GM12865 (cell line): Measurements from ENCODE around the gene MRGPRX1.
"Not testable (repeated sequence)": the region's sequence is repeated elsewhere in the genome, so short reads cannot be mapped to it uniquely, and the experiment has no call there.

Experiments
- DNase-seq: peaks from one replicate; pipeline ENCODE4 v3.0.0; 2010; ENCODE audit warnings: low read depth
- H3K4me3 ChIP-seq: 2 replicates; pipeline ENCODE4 v1.5.1; 2011; ENCODE audit warnings: mild to moderate bottlenecking, low read depth, low read length, control low read depth
- TF ChIP-seq, protein P1 (sequence below): IDR thresholded peaks from 2 replicates; pipeline ENCODE4 v1.5.1; 2011; ENCODE audit warnings: low read length, control low read depth, low read depth, inconsistent platforms; ENCODE audit not compliant: insufficient read depth; ENCODE audit errors: missing control alignments

The MRGPRX1 gene

DNA sequence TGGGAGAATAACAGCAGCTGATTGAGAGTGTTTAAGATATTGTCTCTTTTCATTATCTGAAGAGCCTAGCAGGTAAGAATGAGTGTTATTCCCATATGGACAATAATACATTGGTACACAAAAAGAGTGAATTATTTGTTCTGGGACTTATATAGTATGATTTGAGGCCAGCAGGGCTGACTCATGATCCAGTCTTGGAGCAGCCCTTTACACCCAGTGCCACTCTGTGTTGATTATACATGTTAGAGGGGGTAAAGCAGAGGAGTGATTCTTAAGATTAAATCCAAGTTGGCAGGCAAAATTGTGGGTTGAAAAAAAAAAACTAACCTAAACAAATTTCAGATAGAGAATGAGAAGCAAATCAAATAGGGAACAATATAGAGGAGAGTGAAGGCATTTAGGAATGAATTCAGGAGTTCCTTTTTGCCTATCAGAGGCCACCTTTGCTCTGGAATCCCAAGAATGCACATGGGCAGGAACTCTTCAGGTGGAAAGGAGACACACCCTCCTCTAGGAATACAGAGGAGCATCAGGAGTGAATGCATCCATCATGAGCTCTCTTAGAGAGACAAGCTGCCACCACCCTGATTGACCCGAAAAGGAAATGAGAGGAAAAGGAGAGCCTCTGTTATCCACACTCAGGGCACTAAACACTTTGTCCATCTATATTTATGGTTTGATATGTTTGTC lies 19.2 kb upstream of the MRGPRX1 start:
- no peak for DNase-seq
- TF ChIP-seq, protein P1, sequence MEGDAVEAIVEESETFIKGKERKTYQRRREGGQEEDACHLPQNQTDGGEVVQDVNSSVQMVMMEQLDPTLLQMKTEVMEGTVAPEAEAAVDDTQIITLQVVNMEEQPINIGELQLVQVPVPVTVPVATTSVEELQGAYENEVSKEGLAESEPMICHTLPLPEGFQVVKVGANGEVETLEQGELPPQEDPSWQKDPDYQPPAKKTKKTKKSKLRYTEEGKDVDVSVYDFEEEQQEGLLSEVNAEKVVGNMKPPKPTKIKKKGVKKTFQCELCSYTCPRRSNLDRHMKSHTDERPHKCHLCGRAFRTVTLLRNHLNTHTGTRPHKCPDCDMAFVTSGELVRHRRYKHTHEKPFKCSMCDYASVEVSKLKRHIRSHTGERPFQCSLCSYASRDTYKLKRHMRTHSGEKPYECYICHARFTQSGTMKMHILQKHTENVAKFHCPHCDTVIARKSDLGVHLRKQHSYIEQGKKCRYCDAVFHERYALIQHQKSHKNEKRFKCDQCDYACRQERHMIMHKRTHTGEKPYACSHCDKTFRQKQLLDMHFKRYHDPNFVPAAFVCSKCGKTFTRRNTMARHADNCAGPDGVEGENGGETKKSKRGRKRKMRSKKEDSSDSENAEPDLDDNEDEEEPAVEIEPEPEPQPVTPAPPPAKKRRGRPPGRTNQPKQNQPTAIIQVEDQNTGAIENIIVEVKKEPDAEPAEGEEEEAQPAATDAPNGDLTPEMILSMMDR, result no peak
- H3K4me3 ChIP-seq, result no peak overlapping the region

DNA sequence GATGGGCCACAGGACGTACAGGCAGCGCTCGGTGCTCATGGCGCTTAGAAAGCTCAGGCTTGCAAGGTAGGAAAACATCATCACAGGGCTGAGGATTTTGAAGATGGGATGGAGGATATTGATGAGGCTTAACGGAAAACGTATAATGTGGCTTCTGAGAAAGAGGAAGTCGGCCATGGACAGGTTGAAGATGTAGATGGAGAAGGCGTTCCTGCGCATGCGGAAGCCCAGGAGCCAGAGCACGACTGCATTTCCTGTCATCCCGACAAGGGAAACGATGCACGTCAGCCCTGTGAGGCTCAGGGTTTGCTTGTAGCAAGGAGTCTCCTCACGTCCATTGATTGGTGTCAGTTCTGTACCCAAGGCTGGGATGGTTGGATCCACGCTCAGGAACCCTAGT lies 17.4 kb upstream of the MRGPRX1 start:
- TF ChIP-seq, protein P1, result no peak
- DNase-seq, result no peak
- no peak overlapping the region for H3K4me3 ChIP-seq

DNA sequence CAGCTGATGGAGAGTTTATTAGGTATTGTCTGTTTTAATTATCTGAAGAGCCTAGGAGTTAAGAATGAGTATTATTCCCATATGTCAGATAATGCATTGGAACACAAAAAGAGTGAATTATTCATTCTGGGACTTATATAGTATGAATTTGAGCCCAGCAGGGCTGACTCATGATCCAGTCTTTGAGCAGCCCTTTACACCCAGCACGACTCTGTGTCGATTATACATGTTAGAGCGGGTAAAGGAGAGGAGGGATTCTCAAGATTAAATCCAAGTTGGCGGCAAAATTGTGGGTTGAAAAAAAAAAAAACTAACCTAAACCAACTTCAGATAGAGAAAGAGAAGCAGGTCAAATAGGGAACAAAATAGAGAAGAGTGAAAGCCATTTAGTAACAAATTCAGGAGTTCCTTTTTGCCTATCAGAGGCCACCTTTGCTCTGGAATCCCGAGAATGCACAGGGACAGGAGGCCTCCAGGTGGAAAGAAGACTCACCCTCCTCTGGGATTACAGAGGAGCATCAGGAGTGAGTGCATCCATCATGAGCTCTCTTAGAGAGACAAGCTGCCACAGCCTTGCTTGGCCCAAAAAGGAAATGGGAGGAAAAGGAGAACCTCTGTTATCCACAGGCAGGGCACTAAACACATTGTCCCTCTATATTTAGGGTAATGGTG lies 3.1 kb downstream of the MRGPRX1 start:
- H3K4me3 ChIP-seq, result no peak overlapping the region
- TF ChIP-seq, protein P1, result no peak
- DNase-seq, result no peak

DNA sequence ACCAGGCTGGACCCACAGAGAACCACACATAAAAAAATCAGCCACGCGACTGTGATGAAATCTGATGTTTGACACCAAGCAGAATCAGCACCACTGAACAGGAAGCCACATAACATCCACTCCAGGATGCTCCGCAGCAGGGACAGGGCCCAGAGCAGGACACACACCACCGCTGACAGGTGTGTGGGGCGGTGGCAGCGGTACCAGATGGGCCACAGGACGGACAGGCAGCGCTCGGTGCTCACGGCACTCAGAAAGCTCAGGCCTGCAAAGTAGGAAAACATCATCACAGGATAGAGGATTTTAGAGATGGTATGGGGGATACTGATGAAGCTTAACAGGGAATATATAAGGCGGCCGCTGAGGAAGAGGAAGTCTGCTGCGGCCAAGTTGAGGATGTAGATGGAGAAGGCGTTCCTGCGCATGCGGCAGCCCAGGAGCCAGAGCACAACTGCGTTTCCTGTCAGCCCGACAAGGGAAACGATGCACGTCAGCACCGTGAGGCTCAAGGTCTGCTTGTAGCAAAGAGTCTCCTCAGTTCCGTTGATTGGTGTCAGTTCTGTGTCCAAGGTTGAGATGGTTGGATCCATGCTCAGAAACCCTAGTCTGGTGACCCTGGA lies 4.9 kb downstream of the MRGPRX1 start:
- no peak overlapping the region for H3K4me3 ChIP-seq
- DNase-seq, result no peak

DNA sequence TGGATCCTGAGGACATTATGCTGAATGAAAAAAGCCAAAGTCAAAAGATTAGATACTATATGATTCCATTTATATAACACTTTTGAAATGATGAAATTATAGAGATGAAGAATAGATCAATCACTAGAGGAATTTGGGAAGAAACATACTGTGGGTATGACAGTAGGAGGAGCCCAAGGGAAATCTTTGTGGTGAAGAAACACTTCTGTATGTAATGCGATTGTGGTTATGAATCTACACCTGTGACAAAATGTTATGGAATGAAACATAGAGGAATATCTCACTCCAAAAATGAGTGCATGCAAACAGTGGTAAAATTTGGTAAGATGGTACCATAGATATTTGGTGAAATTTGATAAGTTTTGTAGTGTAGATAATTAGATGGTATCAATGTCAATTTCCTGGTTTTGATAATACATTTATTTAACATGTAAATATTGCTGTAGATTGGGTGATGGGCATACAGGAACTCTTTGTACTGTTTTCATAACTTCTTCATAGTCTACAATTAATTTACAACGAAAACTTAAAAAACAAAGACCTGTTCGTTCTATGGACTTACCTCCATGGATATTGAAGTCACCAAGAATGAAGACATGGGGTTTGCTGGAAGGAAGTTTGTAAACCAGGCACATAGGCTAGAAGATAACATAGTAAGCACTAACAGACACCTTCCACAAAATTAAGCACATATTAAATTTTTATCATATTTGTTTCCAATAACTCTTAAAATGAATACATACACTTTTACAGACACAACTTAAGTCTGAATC lies 11.5 kb downstream of the MRGPRX1 start:
- H3K4me3 ChIP-seq, result no peak overlapping the region
- DNase-seq, result no peak
- TF ChIP-seq, protein P1, result no peak

More for the DNA sequence above, 4.9 kb downstream of the MRGPRX1 start:
- TF ChIP-seq, protein P1, result no peak

DNA sequence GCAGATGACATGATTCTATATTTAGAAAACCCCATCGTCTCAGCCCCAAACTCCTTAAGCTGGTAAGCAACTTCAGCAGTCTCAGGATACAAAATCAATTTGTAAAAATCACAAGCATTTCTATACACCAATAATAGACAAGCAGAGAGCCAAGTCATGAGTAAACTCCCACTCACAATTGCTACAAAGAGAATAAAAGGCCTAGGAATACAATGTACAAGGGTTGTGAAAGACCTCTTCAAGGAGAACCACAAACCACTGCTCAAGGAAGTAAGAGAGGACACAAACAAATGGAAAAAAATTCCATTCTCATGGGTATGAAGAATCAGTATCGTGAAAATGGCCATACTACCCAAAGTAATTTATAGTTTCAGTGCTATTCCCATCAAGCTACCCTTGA lies 13.8 kb downstream of the MRGPRX1 start:
- not testable (repeated sequence) for DNase-seq, H3K4me3 ChIP-seq

DNA sequence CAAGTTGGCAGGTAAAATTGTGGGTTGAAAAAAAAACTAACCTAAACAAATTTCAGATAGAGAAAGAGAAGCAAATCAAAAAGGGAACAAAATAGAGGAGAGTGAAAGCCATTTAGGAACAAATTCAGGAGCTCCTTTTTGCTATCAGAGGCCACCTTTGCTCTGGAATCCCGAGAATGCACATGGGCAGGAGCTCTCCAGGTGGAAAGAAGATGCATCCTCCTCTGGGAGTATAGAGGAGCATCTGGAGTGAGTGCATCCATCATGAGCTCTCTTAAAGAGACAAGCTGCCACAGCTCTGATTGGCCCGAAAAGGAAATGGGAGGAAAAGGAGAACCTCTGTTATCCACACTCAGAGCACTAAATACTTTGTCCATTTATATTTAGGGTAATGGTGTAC lies 26.3 kb downstream of the MRGPRX1 start:
- TF ChIP-seq, protein P1, result no peak
- no peak for DNase-seq
- H3K4me3 ChIP-seq, result no peak overlapping the region
